Astrocyte of the spinal cord (primary cell): Measurements from ENCODE around the gene RNF166.

Experiments
- DNase-seq: peaks from one replicate; pipeline ENCODE4 v3.0.0; 2011; ENCODE audit warnings: low read depth, low spot score
- H3K4me3 ChIP-seq: 2 replicates; pipeline ENCODE4 v1.5.1; 2011; ENCODE audit warnings: low read depth, mild to moderate bottlenecking, low read length, moderate library complexity
- in situ Hi-C: cut with HindIII; loops from 2 replicates; pipeline ENCODE4 v1.10.0; 2017; ENCODE audit warnings: low sequenced_read_pairs
- TF ChIP-seq, protein P1 (sequence below): IDR thresholded peaks from 2 replicates; pipeline ENCODE4 v1.5.1; 2012; ENCODE audit warnings: low read depth, mild to moderate bottlenecking, low read length, inconsistent platforms

Gene RNF166

GRCh38 chr16:88656291-88656980, 49.8 kb downstream of the RNF166 start:
- H3K4me3 ChIP-seq: no peak overlapping the region
- TF ChIP-seq, protein P1, sequence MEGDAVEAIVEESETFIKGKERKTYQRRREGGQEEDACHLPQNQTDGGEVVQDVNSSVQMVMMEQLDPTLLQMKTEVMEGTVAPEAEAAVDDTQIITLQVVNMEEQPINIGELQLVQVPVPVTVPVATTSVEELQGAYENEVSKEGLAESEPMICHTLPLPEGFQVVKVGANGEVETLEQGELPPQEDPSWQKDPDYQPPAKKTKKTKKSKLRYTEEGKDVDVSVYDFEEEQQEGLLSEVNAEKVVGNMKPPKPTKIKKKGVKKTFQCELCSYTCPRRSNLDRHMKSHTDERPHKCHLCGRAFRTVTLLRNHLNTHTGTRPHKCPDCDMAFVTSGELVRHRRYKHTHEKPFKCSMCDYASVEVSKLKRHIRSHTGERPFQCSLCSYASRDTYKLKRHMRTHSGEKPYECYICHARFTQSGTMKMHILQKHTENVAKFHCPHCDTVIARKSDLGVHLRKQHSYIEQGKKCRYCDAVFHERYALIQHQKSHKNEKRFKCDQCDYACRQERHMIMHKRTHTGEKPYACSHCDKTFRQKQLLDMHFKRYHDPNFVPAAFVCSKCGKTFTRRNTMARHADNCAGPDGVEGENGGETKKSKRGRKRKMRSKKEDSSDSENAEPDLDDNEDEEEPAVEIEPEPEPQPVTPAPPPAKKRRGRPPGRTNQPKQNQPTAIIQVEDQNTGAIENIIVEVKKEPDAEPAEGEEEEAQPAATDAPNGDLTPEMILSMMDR: no peak
- in situ Hi-C loops: no loop called here
- DNase-seq: no peak

DNA sequence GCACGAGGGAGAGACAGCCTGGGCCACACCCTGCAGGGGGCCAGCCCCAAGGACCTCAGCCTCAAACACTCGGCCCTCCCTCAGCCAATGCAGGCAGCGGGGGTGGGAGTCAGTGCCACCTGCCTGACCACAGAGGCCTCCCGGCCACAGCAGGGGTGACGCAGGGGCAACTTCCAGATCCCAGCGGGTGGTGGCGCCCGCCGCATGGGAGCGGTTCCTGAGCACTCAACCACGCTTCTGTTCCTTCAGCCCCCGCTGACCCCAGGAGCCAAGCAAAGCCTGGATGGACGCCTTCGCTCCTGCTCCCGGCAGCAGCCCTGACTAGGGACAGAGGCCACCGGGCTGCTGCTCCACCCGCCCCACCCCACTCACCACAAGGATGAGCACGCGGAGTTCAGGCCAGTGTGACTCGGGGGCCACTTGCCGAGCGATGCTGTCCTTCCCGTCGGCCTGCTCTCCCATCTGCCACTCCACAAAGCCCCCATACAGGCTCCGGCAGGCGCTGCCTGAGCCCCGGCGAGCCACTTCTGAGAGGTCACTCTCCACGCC, 50.4 kb downstream of the RNF166 start:
- no peak for DNase-seq
- no peak overlapping the region for H3K4me3 ChIP-seq
- TF ChIP-seq, protein P1: no peak
- in situ Hi-C loops: no loop called here

GRCh38 chr16:88655053-88655732, 51.0 kb downstream of the RNF166 start:
- TF ChIP-seq, protein P1: no peak
- in situ Hi-C loops: no loop called here
- no peak overlapping the region for H3K4me3 ChIP-seq
- DNase-seq: no peak

DNA sequence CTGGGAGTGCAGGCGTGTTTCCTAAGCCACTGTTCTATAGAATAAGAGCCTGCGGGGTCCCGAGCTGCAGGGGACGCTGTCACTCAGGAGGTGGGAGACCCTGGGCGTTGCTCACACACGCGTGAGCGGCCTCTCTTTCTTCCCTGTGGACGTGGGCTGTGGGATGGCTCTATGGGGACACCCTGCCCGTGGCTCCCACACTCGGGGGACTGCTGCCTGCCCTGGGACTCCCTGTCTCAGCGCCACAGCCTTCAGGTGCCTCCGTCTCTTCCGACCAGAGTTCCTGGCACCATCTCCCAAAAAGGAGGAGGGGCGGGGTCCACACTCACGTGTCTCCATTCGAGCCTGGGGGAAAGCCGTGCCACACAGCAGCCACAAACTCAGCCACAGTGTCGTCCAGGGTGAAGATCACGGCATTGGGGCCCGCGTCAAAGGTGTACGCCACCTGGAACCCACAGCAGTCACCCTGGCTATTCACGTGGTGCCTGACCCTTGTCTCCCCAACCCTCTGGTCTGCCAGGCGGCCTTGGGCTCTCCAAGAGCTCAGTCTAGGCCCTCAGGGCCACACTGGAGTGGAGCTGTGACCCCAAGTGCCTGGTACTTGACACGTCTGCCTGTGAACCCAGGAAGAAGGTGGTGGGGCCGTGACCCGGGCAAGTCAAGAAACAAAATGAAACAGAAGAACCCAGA, 51.7 kb downstream of the RNF166 start:
- in situ Hi-C loops: no loop called here
- TF ChIP-seq, protein P1: no peak
- no peak overlapping the region for H3K4me3 ChIP-seq
- DNase-seq: no peak

GRCh38 chr16:88653596-88654362, 52.4 kb downstream of the RNF166 start:
- TF ChIP-seq, protein P1: no peak
- H3K4me3 ChIP-seq: no peak overlapping the region
- in situ Hi-C loops: no loop called here

GRCh38 chr16:88653101-88653500, 53.1 kb downstream of the RNF166 start:
- no peak overlapping the region for H3K4me3 ChIP-seq
- in situ Hi-C loops: no loop called here
- DNase-seq: no peak
- TF ChIP-seq, protein P1: no peak

More at GRCh38 chr16:88653596-88654362, 52.4 kb downstream of the RNF166 start:
- DNase-seq: no peak
